T47D (cell line): ENCODE data around the gene TBC1D3B.
A peak's percentile ranks its signal among the peaks of the same experiment; 100 is the strongest.
"Not testable (repeated sequence)": the region's sequence is repeated elsewhere in the genome, so short reads cannot be mapped to it uniquely, and the experiment has no call there.

Experiments
- DNase-seq, 2 experiments: peaks; one replicate each; pipeline versions ENCODE4 v3.0.0 to v3.0.0-alpha.2; 2011 to 2012; ENCODE audit warnings: low read depth in 1 of 2, low spot score in 1 of 2
- JUND ChIP-seq: IDR thresholded peaks from 2 replicates; pipeline ENCODE4 v1.6.1; 2012; ENCODE audit warnings: low read depth
- in situ Hi-C: cut with HindIII; loops from 2 replicates; pipeline ENCODE4 v1.10.0; 2016; ENCODE audit warnings: low sequenced_read_pairs, low pct_unique_long_range_greater_than_20kb

TBC1D3B gene

DNA sequence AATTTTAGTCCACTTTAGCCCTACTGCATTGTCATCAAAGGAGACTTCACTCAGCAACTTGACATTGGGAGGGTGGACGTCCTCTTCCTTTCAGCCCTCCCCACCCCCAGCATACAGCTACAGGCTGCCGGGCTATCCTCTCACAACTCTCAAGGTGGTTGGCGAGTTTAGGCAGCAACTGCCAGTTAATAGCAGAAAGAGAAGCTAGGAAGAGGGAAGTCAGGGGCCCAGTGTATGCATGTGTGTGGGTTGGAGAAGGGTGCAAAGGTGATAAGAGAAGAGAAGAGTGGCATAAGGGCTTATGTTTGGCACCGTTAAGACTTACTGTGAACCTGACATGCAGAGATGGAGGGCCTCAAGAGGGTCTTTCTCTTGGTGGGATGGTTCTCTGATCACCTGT lies 41.0 kb downstream of the TBC1D3B start:
- TF ChIP-seq JUND = no peak
- no peak for DNase-seq
- in situ Hi-C loops = no loop called here

DNA sequence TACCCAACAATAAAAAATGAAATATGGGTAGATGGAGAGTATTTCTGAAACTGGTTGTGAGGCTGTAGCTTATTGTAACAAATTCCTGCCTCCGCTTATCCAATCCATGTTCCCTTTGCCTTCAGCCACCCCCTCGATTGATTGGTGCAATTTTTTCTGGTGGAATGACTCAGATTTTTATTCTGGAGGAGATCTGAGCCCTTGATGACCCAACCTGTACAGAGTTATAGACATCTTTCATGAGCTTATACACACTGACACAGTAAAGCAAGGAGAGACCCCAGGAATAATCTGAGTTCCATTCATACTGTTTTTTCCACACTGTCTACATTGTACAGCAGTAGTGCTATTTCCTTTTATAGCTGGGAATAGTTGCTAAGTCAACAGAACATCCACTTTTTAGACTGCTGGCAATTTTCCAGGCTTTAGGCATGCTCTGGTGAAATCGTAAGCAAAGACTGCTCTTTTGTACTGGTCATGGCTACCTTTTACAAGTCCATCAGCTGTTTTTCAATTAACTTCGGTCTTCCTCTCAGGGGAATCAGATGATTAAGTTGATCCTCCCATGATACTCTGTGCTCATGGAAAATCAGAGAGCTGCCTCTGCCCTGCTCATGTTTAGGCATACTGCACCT lies 42.7 kb downstream of the TBC1D3B start:
- TF ChIP-seq JUND = no peak
- peak in 1 of 2 experiments; percentile 28 for DNase-seq
- in situ Hi-C loops = no loop called here

DNA sequence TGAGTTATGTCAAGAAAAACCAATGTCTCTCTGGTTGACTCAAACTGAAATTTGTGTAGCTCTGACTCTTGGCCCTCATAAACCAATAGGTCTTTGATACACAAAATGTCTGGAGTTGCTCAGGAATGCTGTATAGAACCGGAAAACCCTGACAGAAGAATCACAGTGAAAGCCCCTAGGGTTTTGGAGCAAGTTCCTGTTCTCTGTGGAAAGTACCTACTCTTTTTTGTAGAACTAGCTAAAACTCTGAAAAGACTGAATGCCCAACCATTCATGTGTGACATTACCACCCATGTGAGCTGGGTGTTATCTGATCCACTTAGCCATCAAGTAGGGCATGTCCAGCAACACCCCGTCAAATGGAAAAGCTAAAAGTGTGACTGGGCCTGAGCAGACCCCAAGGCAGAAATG lies 44.0 kb downstream of the TBC1D3B start:
- in situ Hi-C loops = no loop called here
- no peak for DNase-seq
- TF ChIP-seq JUND = no peak

DNA sequence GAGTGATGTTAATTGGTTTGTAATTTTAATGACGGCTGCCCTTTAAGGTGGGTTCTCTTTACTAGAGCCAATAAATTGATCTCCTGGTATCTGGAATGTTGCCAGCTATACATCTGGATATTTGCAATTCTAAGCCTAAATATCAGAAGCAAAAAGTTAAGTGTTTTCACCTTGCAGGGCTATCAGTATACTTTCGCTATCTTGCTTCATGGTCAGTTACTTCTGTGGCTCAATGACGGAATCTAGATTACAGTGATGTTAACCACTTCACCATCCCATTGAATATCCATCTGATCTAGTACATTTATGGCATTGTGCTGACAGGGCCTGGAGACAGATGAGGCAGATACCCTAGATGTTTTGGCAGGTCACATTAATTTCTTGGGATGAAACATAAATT lies 44.5 kb downstream of the TBC1D3B start:
- no peak for TF ChIP-seq JUND
- in situ Hi-C loops = no loop called here

DNA sequence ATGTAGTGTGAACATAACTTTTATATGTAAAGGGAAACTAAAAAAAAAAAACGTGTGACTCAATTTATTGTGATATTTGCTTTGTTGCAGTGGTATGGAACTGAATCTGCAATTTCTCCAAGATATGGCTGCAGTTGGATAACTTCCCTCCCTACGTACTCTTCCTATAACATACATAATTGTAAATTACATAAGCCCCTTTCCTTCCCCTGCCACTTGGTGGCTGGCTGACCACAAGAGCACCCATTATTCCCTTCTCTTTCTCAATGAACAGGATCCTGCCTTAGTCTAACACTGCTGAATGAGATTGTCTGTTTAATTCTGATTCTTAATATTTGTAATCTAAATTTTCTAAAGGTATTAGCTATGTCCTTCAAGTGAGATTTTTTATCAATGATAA lies 45.0 kb downstream of the TBC1D3B start:
- peak in 1 of 2 experiments; percentile 23 for DNase-seq
- in situ Hi-C loops = no loop called here
- no peak for TF ChIP-seq JUND

More for the DNA sequence above, 44.5 kb downstream of the TBC1D3B start:
- DNase-seq = no peak

DNA sequence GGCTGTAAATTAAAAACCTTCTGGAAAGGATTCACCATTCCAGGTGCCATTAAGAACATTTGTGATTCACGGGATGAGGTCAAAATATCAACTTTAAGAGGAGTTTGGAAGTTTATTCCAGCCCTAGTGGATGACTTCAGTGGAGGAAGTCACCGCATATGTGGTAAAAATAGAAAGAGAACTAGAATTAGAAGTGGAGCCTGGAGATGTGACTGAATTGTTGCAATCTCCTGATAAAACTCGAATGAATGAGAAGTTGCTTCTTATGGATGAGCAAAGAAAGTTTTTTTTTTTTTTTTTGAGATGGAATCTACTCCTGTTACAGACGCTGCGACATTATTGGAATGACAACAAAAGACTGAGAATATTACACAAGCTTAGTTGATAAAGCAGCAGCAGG lies 46.1 kb downstream of the TBC1D3B start:
- in situ Hi-C loops = no loop called here
- TF ChIP-seq JUND = no peak
- DNase-seq = no peak

DNA sequence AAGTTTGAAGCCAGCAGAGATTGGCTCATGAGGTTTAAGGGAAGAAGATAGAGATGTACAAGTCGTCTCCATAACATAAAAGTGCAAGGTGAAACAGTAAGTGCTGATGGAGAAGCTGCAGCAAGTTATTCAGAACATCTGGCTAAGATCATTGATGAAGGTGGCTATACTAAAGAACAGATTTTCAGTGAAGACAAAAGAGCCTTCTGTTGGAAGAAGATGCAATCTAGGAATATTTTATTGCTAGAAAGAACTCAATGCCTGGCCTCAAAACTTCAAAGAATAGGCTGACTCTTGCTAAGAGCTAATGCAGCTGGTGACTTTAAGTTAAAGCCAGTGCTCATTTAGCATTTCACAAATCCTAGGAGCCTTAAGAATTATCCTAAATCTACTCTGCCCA lies 46.8 kb downstream of the TBC1D3B start:
- TF ChIP-seq JUND = no peak
- DNase-seq = no peak
- in situ Hi-C loops = no loop called here

DNA sequence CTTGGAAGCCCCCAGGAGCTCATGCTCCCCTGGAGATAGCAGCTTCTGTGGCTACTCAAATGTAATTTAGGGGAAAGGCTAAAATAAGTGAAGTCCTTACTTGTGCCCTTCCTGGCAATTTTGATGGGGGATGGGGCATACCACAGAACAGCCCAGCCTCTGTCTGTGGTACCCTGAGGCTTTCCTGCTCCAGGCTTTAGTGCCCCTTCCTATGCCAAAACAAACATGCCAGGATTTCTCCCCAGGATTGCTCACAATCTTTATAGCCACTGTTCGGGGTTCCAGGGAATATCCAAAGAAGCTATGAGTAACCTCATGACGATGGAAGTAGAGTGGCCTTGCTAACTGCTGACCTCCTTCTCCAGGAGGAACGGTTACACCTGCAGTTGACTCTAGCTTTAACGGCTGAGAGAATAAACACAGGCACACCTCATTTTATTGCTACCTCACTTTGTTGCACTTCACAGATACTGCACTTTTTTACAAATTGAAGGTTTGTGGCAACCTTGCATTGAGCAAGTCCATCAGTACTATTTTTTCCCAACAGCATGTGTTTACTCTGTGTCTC lies 47.9 kb downstream of the TBC1D3B start:
- DNase-seq = no peak
- in situ Hi-C loops = no loop called here
- no peak for TF ChIP-seq JUND

DNA sequence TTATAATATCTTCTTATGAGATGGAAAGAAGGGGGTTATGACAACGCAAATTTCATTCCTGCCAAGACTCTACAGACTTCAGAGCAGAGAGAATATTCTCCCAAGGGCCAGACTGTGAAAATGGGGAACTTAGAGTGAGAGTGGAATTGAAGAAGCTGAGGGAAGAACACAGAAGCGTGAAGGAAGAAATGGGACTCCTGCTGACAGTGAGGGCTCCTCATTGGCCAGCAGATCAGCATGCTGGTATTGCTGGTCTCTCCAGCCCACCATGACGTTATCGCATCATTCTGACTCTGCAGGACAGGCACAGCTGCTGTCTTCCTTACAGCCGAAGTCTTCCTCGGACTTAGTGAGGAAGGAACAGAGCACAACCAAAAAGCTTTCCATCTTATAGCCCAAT lies 48.5 kb downstream of the TBC1D3B start:
- DNase-seq = no peak
- TF ChIP-seq JUND = no peak
- in situ Hi-C loops = no loop called here

DNA sequence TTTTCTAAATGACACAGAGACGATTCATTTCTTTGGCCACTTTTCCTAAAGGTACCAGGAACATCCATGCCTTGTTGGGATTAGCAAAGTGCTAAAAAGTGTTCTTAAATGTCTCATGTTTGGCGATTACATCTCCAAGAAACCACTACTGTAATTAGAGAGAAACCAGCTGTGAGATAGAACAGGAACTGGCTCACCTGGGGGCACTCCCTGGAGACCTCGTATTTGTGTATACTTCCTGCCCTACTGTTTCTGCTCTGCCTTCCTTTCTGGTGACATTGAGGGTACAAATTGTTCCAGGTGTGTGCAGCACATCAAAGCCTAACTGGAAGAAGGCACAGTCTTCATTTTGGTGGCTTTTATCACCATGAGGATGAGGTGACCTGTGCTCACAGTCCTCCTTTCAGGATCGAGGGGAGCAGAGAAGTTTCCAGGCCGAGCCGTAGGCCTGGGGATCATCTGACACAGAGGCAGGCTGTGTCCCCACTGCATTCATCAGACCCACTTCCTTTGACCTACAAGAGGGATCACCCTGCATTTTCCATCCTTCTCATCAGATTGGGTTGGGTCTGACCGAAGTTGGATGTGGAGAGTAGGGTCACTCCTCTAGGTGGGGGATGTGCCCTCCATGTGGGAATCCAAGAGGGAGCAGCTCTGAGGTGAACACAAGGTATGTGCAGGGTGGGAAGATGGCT lies 49.1 kb downstream of the TBC1D3B start:
- in situ Hi-C loops = no loop called here
- TF ChIP-seq JUND = no peak
- no peak for DNase-seq

DNA sequence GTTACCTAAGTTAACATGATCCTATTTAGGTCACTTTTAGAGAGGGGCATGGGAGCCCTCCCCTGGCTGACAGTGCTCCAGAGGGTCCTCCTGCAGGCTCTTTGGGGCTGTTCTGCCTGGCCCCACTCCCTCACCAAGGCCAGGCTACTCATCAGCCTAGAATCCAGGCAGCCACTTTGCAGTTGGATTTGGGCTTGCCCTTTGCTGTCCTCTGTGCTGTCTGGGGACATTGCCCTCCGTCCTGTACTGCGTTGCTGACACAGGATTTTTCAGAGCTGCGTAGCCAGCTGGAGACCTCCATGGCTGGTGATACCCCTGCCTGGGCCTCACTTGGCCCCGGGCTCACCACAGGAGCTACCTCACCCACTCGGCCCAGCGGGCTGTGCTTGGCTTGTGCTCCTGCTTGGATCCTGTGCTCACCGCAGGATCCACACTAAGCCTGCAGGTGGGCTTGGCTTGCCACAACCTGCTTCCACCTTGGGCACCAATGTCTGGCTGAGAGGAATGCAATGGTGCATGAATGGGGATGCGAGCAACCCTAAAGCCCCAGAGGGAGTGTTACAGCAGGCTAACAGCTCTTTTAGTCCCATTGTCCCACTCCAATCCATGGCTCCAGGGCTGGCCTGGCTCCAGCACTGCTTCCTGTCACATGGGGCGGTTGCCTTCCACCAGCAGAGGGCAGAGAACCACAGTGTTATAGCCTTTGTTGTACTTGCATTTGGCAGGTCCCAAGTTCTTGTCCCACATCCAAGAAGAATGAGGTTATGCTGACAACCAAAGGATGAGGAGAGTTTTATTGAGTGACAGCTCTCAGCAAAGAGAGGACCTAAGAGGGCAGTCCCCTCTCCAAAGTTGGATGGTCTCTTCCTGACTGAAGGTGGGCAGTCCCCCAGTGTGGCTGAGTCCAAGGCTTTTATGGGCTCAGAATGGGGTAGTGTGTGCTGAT lies 51.3 kb downstream of the TBC1D3B start:
- no peak for TF ChIP-seq JUND

DNA sequence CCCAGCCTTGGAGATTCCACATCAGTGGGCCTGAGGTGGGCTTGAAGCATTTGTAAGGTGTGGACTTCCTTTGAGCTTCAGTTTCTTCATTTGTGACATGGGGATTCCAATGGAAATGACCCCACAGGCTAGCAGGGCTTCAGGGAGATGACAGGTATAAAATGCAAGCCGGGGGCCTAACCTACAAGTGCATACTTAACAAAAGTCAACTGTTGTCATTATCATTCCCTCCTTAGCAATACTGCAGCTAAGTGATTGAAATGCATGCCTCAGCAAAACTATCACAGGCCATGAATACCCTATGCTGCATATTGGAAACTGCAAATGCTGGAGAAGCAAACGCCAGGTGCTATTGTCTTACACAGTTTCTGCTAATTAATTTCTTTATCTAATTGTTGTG lies 53.0 kb downstream of the TBC1D3B start:
- in situ Hi-C loops = no loop called here
- no peak for DNase-seq
- TF ChIP-seq JUND = no peak

More for the DNA sequence above, 51.3 kb downstream of the TBC1D3B start:
- in situ Hi-C loops = no loop called here
- peak in 1 of 2 experiments; percentile 25 for DNase-seq

DNA sequence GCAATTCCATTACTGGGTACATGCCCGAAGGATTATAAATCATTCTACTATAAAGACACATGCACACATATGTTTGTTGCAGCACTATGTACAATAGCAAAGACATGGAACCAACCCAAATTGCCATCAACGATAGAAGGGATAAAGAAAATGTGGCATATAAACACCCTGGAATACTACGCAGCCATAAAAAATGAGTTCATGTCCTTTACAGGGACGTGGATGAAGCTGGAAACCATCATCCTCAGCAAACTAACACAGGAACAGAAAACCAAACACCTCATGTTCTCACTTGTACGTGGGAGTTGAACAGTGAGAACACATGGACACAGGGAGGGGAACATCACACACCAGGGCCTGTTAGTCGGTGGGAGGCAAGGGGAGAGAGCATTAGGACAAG lies 55.3 kb downstream of the TBC1D3B start:
- in situ Hi-C loops, DNase-seq: not testable (repeated sequence)
